Neutrophil (primary cell): ENCODE results near the gene MDFIC.

ENCODE experiments used
- H3K27ac ChIP-seq: fragments of 200-600 bp; sonication (generic); 2 replicates; pipeline ENCODE4 v1.5.1; 2016; ENCODE audit warnings: mild to moderate bottlenecking, moderate library complexity
- H3K27me3 ChIP-seq: fragments of 200-600 bp; sonication (generic); 2 replicates; pipeline ENCODE4 v1.6.0; 2016; ENCODE audit warnings: mild to moderate bottlenecking
- H3K36me3 ChIP-seq: fragments of 200-600 bp; sonication (generic); 2 replicates; pipeline ENCODE4 v1.5.1; 2017
- H3K4me1 ChIP-seq, 2 experiments: fragments of 200-600 bp in 1 of 2; sonication (generic) in 1 of 2; 1 replicate in 1 of 2; 2 replicates in 1 of 2; pipeline versions ENCODE4 v1.5.1 to v1.6.1; 2013 to 2016; ENCODE audit warnings: low read depth in 1 of 2, low read length in 1 of 2, mild to moderate bottlenecking in 1 of 2, moderate library complexity in 1 of 2; ENCODE audit not compliant: control insufficient read depth in 1 of 2, insufficient read depth in 1 of 2
- H3K4me3 ChIP-seq, 2 experiments: fragments of 200-600 bp in 1 of 2; sonication (generic) in 1 of 2; 1 replicate in 1 of 2; 2 replicates in 1 of 2; pipeline ENCODE4 v1.5.1; 2013 to 2016; ENCODE audit warnings: low read depth in 1 of 2, low read length in 1 of 2, mild to moderate bottlenecking in 1 of 2, moderate library complexity in 1 of 2
- H3K9me3 ChIP-seq: fragments of 200-600 bp; sonication (generic); 2 replicates; pipeline ENCODE4 v1.5.1; 2016
- TF ChIP-seq, protein P1 (sequence below): fragments of 200-600 bp; sonication (generic); IDR thresholded peaks from 2 replicates; pipeline ENCODE4 v1.5.1; 2016; ENCODE audit warnings: antibody characterized with exemption

Gene MDFIC

DNA sequence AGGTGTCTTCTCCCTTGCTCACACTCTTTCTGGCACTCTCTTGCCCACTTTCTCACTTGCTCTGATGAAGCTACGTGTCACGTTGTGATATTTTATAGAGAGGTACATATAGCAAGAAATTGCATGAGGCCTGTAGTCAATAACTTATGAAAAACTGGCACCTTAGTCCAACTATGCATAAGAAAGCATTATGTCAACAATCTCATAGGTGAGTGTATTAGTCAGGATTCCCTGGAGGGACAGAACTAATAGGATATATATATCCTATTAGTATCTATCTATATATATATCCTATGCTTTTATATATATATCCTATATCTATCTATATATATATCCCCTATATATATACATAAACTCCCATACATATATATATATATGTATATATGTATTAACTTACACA is 18.8 kb upstream of the MDFIC start:
- Histone ChIP-seq H3K27me3 (no peaks in the 10 kb centered on the region), H3K27ac (no peak overlapping the region), H3K4me3 (no peak overlapping the region), H3K36me3 (no peaks in the 10 kb centered on the region), H3K9me3 (no peaks in the 10 kb centered on the region), H3K4me1 (no peaks in the 10 kb centered on the region)
- TF ChIP-seq, protein P1, sequence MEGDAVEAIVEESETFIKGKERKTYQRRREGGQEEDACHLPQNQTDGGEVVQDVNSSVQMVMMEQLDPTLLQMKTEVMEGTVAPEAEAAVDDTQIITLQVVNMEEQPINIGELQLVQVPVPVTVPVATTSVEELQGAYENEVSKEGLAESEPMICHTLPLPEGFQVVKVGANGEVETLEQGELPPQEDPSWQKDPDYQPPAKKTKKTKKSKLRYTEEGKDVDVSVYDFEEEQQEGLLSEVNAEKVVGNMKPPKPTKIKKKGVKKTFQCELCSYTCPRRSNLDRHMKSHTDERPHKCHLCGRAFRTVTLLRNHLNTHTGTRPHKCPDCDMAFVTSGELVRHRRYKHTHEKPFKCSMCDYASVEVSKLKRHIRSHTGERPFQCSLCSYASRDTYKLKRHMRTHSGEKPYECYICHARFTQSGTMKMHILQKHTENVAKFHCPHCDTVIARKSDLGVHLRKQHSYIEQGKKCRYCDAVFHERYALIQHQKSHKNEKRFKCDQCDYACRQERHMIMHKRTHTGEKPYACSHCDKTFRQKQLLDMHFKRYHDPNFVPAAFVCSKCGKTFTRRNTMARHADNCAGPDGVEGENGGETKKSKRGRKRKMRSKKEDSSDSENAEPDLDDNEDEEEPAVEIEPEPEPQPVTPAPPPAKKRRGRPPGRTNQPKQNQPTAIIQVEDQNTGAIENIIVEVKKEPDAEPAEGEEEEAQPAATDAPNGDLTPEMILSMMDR = no peak

DNA sequence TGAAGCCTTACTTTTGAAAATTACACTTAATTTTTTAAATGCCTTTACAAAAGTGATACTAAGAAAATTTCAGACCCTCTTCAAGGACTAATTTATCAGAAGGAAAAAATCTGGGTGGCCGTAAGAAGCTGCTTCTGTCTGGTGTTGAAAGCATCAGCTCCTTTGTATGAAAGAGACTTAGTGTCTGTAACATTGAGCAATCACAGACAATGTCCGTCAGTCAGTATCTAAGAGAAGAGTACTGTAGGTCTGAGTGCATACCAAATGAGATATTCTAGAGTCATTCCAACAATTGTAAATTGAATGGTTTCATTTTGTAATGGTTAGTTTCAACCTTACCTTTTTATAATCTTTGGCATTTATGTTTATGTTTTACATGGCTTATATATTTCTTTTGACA is 11.1 kb upstream of the MDFIC start:
- Histone ChIP-seq H3K27me3 (no peaks in the 10 kb centered on the region), H3K27ac (no peak overlapping the region), H3K9me3 (no peaks in the 10 kb centered on the region), H3K4me3 (no peak overlapping the region), H3K4me1 (no peaks in the 10 kb centered on the region), H3K36me3 (no peaks in the 10 kb centered on the region)
- TF ChIP-seq, protein P1 = no peak

DNA sequence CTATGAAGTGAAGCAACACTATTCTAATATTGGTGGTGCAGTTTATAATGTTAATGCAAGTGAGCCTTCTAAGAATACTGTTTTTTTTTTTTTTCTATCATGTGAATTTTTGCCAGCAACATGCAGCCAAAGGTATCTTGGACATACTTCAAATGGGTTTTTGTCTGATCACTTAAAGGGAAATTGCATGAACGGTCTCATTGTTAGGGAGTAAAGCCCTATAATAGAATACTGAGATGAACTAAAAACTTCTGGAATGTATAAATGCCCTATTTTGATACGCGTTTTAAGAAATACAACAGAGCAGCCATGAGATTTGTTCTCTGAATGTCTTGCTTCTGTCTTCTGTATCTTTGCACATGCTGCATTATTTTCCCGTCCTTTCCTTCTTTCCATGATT is 10.5 kb upstream of the MDFIC start:
- TF ChIP-seq, protein P1 = no peak
- H3K27ac ChIP-seq = no peak overlapping the region
- no peaks in the 10 kb centered on the region for H3K36me3 ChIP-seq
- H3K4me3 ChIP-seq = no peak overlapping the region
- no peaks in the 10 kb centered on the region for H3K9me3 ChIP-seq
- no peaks in the 10 kb centered on the region for H3K27me3 ChIP-seq
- H3K4me1 ChIP-seq = no peaks in the 10 kb centered on the region

DNA sequence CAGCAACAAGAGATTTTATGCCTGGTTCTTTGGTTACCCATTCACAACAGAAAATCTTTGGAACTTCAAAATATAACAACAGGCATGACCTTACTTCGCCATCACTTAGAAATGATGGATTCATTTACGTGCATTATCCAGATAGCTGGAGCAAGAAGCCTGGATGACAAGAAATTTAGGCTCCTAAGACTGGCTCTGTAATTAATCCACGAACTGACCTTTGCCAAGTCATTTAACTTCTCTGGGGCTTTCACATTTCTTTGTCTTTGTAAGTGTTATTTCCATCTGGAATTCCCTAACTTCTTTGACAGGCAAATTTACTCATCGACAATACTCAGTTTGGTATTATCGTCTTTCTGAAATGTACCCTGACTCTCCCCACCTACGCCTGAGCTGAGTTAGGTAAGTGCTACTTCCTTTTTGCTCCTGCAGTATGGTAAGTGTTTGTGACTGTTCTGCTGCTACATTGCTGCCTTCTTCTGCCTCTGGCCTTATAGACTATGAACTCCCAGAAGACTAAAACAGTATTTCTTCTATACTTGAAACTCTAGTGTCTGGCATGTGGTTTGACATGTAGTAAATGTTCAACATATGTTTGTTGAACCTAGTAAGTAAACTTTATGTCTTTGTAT is 5.5 kb upstream of the MDFIC start:
- H3K4me1 ChIP-seq = no peaks in the 10 kb centered on the region
- no peak overlapping the region for H3K27ac ChIP-seq
- TF ChIP-seq, protein P1 = no peak
- no peak overlapping the region for H3K4me3 ChIP-seq
- H3K9me3 ChIP-seq = no peaks in the 10 kb centered on the region
- no peaks in the 10 kb centered on the region for H3K36me3 ChIP-seq
- H3K27me3 ChIP-seq = peaks cover 12% of the 10 kb centered on the region

DNA sequence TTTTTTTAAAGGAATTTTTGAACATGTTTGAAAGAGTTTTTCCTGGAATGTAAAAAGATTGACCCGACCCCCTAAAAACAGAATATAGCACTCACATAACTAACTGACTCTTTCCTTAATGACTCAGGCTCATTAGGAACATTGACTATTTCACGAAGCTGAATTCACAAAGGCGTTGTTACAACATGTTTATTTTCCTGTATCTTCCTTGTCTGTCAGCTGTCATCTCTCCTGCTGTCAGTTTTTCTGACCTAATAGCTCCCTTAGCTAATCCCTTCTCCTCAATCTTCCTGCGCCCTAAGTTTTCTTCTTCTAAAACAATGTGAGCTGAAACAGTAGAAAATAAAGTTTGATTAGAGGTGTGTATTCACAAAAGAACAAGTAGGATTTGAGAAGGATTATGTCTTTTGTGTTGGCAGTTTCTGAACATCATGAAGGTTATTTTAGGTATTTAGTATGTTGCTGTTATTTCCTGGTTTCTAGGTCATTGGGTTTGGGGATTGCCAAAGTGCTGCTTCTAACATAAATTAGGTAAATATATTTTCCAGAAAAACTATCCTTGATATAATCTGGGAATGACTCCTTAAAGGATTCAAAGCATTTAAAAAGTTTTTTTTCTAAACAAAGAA is 4.6 kb upstream of the MDFIC start:
- H3K27me3 ChIP-seq = peaks cover 21% of the 10 kb centered on the region
- TF ChIP-seq, protein P1 = no peak
- no peaks in the 10 kb centered on the region for H3K9me3 ChIP-seq
- H3K4me3 ChIP-seq = no peak overlapping the region
- H3K36me3 ChIP-seq = no peaks in the 10 kb centered on the region
- H3K27ac ChIP-seq = no peak overlapping the region
- peaks cover 4 to 6% of the 10 kb centered on the region in 2 experiments for H3K4me1 ChIP-seq
